Omental fat pad (tissue), 4 donors: ENCODE data around the gene SSH3. TPM values are rescaled to one million over a fixed set of nuclear protein-coding genes. Genes with fewer than 3 reads are reported as not detected.
A peak's percentile ranks its signal among the peaks of the same experiment; 100 is the strongest.

ENCODE experiments used
- ATAC-seq: fragments of 150-250 bp; one replicate; pipeline ENCODE4 v1.9.1; 2016; ENCODE audit warnings: mild to moderate bottlenecking, moderate library complexity; ENCODE audit not compliant: low FRiP score
- DNase-seq: peaks from one replicate; pipeline ENCODE4 v3.0.0-alpha.2; 2019; ENCODE audit warnings: low spot score
- total RNA-seq, 4 donors: library from RNA; depleted of rRNA; stranded (reverse); fragments of >200 nt; gene quantifications; one replicate each; pipeline ENCODE4 v1.1.0, GENCODE V29; 2016
- TF ChIP-seq, protein P1 (sequence below), 3 donors: fragments of 450-650 bp; IDR thresholded peaks; one replicate each; pipeline ENCODE4 v1.5.1; 2016 to 2017; ENCODE audit warnings: antibody characterized with exemption in 3 of 3, mild to moderate bottlenecking in 3 of 3, moderate library complexity in 2 of 3

SSH3 gene
- total RNA-seq, 4 donors from 2014 or later, result 22.6 to 44.6 (median 28.3) TPM

DNA sequence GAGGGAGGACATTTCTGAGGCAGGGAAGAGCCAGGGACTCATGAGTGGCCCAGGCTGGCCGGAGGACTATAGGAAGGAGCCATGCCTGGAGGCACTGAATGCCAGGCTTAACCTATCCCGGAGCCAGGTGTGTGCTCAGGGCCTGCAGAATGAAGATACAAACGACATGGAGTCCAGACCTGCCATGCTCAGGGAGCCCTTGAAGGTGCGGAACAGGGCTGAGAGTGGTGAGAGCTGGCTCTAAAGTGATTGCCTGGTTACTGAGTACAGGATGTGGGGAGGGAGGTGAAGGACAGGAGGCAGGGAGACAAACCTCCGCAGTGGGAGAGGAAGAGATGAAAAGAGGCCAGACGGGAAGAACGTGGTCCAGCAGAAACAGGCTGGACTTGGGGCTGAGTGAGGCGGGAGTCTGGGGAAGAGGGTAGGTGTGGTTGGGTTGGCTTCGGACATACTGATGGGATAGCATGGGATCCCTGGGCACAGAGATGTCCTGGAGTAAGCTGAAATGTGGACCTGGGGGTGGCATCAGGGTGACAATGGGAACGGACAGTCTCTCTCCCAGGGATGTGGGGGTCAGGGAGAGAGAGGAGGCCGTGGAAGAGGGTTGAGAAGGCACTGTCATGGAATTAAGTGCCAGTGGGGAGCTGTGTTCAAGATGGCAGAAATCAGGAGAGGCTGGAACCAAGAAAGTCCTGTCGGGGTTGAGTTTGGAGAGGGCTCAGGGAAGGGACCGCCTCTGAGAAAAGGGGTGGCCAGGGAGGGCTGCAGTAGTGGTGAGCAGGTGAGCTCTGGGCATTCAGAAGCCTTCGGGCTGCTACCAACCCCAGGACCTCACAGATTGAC is 15.8 kb upstream of the SSH3 start:
- DNase-seq (no peak), ATAC-seq (no peak)
- TF ChIP-seq, protein P1, sequence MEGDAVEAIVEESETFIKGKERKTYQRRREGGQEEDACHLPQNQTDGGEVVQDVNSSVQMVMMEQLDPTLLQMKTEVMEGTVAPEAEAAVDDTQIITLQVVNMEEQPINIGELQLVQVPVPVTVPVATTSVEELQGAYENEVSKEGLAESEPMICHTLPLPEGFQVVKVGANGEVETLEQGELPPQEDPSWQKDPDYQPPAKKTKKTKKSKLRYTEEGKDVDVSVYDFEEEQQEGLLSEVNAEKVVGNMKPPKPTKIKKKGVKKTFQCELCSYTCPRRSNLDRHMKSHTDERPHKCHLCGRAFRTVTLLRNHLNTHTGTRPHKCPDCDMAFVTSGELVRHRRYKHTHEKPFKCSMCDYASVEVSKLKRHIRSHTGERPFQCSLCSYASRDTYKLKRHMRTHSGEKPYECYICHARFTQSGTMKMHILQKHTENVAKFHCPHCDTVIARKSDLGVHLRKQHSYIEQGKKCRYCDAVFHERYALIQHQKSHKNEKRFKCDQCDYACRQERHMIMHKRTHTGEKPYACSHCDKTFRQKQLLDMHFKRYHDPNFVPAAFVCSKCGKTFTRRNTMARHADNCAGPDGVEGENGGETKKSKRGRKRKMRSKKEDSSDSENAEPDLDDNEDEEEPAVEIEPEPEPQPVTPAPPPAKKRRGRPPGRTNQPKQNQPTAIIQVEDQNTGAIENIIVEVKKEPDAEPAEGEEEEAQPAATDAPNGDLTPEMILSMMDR (IDR thresholded peaks at IDR 0.05), result no peak

DNA sequence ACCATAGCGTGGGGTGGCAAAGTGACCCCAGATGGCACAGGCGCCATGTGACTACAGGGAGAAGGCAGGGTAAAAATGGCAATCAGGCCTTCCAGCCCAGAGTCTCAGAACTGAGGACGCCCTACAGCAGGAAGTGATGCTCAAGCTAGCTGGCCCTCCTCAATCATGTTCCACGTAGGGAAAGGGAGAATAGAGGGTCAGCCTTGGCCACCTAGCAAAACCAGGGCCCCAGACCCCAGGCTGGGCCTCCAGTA is 15.2 kb upstream of the SSH3 start:
- DNase-seq (no peak), ATAC-seq (no peak)
- TF ChIP-seq, protein P1 (IDR thresholded peaks at IDR 0.05), result no peak

DNA sequence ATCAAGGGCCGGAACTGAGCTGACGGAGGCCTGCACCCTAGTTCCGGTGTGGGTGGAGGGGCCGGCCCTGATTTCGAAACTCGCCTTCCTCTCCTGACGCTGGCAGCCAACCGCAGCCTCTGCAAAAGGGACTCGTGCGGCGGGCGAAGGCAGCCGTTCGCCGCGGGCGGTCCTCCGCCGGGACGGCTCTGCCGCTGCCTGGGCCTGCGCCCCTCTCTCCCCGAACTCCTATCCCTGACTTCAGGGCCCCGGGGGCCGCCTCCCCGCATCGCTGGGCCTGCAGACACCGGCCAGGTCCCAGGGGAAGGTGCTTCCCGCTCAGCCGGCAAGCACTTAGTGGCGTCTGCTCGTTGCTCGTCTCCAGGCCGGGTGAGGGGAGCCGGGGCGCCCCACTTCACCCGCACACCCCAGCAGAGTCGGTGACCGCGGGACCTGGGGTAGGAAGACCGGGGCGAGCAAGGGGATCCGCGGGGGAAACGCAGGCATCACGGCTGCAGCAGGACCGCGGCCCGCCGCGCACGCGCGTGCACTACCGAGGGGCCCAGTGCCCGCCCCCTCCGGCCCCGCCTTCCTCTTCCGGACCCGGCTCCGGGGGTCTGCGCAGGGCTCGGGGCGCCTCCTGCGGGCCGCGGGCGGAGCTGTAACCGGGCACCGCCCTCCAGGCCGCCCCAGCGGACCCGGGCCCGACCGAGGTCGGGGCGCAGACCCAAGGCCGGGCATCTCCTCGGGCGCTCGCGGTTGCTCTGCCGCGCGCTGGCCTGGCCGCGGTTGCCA is 14.7 kb upstream of the SSH3 start:
- peak; percentile 82 for ATAC-seq
- DNase-seq, result no peak
- TF ChIP-seq, protein P1 (IDR thresholded peaks at IDR 0.05), result no peak

DNA sequence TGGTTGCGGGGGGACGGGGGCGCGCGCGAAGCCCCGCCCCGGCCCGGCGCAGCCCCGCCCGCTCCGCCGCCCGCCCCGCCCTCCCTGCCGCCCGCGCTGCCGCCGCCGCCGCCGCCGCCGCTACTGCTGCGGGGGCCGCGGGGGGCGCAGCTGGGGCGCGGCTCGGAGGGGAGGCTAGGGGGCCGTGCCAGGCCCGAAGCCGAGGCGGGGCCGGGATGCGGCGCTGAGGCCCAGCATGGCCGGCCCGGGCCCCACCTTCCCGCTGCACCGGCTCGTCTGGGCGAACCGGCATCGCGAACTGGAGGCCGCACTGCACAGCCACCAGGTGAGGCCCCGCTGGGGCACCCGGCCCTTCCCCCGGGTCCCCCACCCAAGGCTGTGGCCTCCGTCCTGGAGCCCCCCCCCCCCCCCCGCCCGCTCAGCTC is 14.1 kb upstream of the SSH3 start, which contains the start of gene ANKRD13D:
ANKRD13D (plus strand) TSS at position 78 of the 425 bp plus-strand sequence; CDS start at position 236, 158 bp downstream.
- TF ChIP-seq, protein P1 (IDR thresholded peaks at IDR 0.05), result no peak
- ATAC-seq (peak; percentile 78), DNase-seq (no peak)

DNA sequence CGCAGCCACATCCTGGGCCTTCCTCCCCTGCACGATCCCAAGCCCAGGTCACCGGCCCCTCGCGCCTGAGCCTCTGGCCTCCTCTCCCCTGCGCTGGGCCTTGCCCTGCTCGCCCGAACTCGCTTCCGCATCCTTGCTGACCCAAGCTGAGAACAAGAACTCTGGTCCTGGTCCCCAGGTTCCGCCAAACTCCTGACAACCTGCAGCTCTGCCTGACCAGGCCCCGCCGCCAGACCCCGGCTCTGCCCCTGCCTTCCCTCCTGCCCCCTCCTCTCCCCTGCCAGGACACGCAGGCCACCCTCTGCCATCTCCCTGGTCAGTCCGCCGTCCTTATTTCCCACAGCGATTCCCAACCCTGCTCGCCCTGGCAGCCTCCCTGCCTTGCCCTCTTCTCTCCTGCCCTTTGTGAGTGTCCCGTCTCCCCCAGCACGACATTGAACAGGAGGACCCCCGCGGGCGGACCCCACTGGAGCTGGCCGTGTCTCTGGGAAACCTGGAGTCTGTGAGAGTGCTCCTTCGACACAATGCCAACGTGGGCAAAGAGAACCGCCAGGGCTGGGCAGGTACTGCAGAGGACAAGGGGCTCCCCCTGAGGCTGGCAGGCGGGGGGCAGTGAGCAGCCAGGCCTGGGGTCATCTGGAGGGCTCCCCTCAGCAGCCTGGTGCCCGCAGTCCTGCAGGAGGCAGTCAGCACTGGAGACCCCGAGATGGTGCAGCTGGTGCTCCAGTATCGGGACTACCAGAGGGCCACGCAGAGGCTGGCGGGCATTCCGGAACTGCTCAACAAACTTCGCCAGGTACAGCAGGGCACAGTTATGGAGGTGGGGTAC is 13.5 kb upstream of the SSH3 start:
- ATAC-seq (no peak), DNase-seq (no peak)
- TF ChIP-seq, protein P1 (IDR thresholded peaks at IDR 0.05), result no peak

DNA sequence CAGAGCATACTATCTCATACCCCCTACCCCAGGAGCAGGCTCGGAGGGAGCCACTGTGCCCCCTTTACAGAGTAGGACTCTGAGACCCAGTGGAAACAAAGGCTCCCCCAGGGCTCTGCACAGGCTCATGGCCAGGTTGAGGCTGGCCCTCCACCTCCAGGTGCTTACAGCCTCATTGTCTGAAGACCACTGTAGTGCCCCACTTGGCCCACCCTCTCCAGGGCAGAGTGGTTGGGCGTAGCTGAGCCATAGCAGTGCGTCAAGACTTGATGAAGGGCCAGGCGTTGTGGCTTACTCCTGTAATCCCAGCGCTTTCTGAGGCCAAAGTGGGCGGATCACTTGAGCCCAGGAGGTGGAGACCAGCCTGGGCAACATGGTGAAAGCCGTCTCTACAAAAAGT is 12.5 kb upstream of the SSH3 start:
- no peak for DNase-seq
- TF ChIP-seq, protein P1 (IDR thresholded peaks at IDR 0.05), result no peak

More for the DNA sequence above, 12.5 kb upstream of the SSH3 start:
- no peak for ATAC-seq
